Measurements from ENCODE around the gene ZNF772.
"Not testable (repeated sequence)": the region's sequence is repeated elsewhere in the genome, so short reads cannot be mapped to it uniquely, and the experiment has no call there.

ZNF772 gene

DNA sequence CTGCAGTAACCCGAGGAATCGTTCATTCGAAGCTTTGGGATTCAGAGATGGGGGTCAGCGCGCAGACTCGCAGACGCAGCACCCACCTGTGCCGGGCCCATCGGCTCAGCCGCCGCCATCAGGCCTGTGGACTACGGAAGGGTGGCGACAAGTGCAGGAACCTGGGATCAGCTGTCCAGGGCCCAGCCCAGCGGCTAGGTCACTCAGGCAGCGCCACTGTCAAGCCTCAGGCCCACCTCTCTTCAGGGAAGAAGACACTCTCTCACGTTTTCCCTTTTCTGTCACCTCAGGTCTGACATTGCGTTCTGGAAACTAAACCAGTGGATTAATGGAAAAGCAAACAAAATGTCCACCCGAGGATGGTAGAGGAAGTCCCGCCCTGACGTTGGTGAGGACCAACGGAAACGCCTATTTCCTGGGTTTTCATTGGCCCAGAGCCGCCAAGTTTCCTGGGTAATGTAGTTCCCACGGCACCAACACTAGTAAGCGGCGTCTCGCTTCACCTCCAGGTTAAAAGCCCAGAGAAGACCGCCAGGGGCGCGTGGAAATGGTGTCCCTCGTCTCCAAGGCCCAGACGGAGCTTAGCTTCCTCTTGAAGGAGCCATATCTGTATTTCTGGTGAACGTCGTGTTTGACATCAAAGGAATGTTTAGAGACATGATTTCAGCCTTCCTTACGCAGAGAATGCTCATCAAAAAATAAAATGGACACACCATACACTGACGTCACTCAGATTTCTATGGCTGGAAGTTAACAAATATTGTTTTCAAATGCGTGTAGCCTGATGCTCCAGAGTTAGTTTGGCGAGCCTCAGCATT lies at the start of gene ZNF772:
Gene ZNF772, minus strand, starts transcription at position 376 of the 818 bp plus-strand sequence. Its CDS starts 257 bp downstream, at position 119.
- peak; percentile 91 for DNase-seq (ENCODE audit: low spot score)

DNA sequence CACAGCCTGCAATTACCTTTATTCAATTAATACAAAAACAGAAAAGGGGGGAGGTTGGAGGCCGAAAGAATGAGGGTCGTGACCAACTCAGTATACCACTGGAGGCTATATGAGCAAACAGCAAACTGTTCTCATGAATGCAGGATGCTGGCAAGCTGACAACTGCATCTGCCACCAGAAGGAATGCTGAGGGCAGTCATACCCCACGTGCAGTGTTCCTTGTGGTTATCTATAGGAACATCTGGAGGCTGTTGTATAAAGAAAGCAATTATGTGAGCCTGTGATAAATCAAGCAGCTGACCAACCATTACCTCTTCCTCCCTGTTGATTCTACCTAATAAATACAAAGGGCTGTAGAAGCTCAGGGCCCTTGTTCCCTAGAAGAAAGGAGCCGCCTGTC lies 40.7 kb upstream of the ZNF772 start:
- DNase-seq (ENCODE audit: low spot score) = not testable (repeated sequence)

DNA sequence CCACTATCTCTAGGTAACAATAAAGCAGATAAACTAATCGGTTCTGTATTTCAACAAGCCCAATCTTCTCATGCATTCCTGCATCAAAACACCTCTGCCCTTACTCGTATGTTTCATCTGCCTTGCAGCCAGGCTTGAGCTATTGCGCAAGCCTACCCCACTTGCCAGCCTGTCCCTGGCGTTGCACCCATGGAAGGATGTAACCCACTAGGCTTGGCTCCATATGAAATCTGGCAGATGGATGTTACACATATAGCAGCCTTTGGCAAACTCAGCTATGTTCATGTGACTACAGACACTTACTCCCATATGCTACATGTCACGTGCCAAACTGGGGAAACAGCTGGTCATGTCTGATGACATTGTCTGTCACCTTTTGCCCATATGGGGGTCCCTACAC lies 37.9 kb upstream of the ZNF772 start:
- no peak for DNase-seq (ENCODE audit: low spot score)

DNA sequence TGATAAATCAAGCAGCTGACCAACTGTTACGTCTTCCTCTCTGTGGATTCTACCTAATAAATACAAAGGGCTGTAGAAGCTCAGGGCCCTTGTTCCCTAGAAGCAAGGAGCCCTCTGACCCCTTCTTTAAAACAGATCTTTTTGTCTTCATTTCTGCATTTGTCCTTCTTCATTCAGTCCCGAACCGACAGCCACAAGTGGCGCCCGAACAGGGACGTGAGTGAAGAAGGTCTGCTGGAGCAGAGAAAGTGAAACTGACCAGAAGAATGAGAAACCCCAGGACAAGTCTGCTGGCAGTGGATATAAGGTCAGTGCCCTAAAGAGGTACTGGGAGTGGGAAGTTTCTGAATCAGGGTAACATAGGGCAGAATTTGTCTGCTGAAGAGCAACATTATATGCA lies 35.5 kb upstream of the ZNF772 start:
- no peak for DNase-seq (ENCODE audit: low spot score)

DNA sequence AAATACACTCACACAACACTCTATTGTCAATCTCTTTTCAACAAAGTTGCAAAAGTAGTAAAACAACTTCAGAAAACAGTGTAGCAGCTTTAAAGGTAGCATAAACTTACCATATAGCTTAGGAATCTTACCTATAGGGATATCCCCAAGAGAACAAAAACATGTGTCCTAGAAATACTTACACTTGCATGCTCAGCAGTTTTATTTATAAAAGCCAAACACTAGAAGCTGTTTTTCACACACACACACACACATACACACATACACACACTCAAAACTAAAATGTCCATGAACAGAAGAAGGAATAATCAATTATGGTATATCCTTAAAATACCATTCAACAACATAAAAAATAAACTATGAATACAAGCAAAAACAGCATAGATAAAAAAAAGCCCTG lies 34.1 kb upstream of the ZNF772 start:
- DNase-seq (ENCODE audit: low spot score) = no peak

DNA sequence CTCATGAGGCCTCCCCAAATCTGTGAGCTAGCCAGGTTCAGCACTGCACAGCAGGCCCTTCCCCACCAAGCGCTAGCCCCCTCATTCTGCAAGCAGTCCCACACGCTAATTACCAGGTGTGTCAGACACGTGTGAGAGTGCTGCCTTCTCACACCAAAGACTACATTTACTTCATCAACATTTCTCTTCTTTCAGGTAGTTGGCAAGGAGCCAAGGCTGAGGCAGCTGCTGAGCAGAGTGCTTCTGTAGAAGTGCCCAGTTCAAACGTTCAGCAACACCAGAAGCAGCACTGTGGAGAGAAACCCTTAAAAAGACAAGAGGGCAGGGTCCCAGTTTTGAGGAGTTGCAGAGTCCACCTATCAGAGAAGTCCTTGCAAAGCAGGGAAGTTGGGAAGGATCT lies 28.8 kb upstream of the ZNF772 start:
- no peak for DNase-seq (ENCODE audit: low spot score)

DNA sequence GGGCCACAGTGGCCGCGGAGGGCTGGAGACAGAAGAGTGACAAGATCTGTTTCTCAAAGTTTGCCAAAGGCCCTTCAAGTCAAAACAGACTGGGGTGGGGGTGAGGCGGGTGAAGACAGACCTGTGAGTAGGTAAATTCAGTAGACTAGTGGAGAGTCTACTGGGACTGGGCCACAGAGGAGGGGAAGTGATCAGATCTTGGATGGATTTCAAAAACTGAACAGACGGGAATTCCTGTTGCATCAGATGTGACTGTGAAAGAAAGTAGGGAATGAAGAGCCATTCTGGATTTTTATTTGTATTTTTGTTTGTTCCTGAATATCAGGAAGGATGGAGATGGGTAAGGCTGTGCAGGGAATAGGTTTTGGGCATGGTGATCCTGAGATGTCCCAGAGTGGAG lies 23.0 kb upstream of the ZNF772 start:
- not testable (repeated sequence) for DNase-seq (ENCODE audit: low spot score)

DNA sequence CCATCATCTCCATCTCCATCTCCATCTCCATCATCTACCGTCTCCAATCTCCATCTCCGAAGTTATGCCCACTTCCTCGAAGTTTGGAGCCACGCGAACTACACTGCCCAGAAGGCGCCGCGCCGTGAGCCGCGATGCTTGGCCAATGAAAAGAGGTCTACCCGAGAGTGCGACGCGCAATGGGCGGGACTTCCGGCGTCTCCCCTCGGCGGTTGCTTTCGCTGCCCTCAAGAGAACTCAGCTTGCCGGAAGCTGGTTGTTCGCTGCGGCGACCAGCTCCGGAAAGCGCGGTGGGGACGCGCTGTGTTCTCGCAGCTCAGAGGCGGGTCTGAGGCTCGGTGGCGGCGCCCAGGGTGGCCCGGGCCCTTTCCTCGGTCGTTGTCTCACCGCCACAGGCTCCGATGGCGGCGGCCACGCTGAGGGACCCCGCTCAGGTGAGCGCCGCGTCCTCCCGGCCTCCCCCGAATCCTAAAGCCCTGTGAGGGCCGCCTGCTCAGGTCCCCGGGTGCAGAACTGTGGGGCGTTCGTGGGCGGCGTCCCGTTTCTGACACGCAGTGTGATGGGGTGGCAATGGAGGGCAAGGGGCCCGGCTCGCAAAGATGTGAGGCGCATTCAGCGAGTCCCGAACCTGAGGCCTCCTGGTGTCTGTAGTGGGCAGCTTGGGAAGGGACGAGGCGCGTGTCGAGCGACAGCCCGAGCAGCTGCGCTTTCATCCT lies 22.5 kb upstream of the ZNF772 start, which contains the start of gene ZNF773:
Gene ZNF773, plus strand, starts transcription at position 259 of the 716 bp plus-strand sequence. Its CDS starts 143 bp downstream, at position 402.
- DNase-seq (ENCODE audit: low spot score) = peak; percentile 95

DNA sequence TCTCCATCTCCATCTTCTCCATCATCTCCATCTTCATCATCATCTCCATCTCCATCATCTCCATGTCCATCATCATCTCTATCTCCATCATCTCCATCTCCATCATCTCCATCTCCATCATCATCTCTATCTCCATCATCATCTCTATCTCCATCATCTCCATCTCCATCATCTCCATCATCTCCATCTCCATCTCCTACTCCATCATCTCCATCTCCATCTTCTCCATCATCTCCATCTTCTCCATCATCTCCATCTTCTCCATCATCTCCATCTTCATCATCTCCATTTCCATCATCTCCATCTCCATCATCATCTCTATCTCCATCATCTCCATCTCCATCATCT lies 21.9 kb upstream of the ZNF772 start:
- not testable (repeated sequence) for DNase-seq (ENCODE audit: low spot score)

DNA sequence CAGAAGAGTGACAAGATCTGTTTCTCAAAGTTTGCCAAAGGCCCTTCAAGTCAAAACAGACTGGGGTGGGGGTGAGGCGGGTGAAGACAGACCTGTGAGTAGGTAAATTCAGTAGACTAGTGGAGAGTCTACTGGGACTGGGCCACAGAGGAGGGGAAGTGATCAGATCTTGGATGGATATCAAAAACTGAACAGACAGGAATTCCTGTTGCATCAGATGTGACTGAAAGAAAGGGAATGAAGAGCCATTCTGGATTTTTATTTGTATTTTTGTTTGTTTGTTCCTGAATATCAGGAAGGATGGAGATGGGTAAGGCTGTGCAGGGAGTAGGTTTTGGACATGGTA lies 10.9 kb upstream of the ZNF772 start:
- not testable (repeated sequence) for DNase-seq (ENCODE audit: low spot score)

DNA sequence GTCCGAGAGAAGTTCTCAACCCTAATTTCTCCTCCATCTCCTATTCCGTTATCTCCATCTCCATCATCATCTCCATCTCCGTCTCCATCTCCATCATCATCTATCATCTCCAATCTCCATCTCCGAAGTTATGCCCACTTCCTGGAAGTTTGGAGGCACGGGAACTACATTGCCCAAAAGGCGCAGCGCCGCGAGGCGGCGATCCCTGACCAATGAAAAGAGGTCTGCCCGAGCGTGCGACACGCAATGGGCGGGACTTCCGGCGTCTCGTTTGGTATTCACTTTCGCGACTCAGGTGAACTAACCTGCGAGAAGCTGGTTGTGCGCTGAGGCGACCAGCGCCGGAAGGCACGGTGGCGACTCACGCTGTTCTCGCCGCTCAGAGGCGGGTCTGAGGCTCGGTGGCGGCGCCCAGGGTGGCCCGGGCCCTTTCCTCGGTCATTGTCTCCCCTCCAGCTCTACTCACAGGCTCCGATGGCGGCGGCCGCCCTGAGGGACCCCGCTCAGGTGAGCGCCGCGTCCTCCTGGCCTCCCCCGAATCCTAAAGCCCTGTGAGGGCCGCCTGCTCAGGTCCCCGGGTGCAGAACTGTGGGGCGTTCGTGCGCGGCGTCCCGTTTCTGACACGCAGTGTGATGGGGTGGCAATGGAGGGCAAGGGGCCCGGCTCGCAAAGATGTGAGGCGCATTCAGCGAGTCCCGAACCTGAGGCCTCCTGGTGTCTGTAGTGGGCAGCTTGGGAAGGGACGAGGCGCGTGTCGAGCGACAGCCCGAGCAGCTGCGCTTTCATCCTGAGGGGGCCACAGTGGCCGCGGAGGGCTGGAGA lies 10.3 kb upstream of the ZNF772 start, which contains the start of gene ZNF419:
Gene ZNF419, plus strand, starts transcription at position 274 of the 822 bp plus-strand sequence. Its CDS starts 201 bp downstream, at position 475.
- DNase-seq (ENCODE audit: low spot score) = peak; percentile 95

DNA sequence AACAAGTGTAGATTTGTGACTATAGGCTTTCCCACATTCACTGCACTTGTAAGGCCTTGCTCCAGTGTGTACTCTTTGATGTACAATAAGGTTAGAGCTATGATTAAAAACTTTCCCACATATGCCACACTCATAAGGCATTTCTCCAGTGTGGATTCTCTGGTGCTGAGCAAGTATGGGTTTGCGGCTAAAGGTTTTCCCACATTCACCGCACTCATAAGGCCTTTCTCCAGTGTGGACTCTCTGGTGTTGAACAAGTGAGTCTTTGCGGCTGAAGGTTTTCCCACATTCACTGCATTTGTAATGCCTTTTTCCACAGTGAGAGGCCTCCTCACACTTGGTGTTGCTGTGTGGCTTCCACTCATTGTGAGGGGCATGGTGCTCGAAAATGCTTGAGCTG lies 3.7 kb downstream of the ZNF772 start:
- no peak for DNase-seq (ENCODE audit: low spot score)

DNA sequence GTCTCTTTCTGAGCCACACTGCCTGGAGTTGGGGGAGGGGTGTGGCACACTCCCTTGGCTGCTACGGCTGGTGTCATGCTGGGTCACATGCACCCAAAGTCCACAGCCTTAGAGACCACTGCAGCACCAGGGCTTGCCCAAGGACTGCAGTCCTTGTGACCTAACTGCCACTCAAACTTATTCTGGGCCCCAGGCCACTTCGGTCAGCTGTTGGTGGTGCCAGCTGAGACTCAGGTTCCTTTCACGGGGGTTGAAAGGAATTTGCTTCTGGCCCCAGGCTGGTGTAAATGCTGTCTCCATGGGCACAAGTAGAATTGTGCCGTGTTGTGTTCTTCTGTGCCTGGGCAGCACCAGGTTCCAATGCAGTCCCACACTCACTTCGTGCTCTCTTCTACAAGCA lies 10.9 kb downstream of the ZNF772 start:
- no peak for DNase-seq (ENCODE audit: low spot score)

DNA sequence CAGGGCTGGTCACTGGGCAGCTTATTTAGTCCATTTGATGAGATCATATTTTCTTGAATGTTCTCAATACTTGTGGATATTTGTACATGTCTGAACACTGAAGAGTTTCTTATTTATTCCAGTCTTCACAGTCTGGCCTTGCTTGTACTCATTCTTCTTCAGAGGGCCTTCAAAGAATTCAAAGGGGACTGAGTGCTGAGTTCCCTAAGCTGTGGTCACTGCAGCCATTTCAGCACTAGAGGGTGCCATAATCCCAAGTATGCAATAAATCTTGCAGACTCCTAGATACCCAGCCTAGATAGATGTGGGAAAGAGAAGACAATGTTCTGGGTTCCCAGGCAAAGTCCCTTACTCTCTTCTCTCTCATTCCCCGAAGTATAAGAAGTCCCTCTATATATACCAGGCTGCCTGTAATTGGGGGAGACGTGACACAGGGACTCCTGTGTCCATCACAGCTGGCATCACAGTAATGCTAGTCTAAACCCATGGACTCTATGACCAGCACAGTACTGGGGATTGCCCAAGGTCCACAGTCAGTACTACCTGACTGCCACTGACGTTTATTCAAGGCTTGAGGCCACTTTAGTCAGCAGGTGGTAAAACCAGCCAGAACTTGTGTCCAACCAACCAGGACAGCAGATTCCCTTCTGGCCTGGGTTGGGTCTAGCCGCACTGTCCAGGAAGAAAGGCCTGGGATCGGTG lies 11.5 kb downstream of the ZNF772 start:
- peak; percentile 27 for DNase-seq (ENCODE audit: low spot score)

DNA sequence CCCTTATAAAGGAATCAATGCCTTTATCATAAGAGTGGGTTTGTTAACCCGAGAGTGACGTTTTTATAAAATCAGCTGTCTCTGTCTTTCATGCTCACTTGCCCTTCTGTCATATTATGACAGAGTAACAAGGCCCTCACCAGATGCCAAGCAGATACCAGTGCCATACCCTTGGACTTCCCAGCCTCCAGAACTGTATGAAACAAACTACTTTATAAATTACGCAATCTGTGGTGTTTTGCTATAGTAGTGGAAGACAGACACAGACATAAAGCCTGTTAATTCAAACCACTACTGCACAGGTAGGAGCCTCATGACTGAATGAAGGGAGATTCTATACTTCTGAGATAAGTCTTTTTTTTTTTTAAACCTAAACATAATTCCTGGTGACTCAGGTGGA lies 25.1 kb downstream of the ZNF772 start:
- DNase-seq (ENCODE audit: low spot score) = no peak

DNA sequence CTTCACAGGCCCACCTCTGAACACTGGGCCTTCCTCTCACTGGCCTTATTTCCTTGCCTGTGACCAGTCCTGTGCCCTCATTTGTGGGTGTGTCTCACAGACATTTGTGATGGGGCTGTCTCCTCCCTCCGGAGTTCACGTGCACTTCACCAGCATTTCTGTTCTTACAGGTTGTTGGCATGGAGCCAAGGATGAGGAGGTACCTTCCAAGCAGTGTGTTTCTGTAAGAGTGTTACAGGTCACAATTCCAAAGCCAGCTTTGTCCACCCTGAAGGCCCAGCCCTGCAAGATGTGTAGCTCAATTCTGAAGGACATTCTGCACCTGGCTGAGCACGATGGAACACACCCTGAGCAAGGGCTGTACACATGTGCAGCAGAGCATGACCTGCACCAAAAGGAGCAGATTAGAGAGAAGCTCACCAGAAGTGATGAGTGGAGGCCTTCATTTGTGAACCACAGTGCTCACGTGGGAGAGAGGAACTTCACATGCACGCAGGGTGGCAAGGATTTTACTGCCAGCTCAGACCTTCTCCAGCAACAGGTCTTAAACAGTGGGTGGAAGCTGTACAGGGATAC lies 34.2 kb downstream of the ZNF772 start:
- no peak for DNase-seq (ENCODE audit: low spot score)

DNA sequence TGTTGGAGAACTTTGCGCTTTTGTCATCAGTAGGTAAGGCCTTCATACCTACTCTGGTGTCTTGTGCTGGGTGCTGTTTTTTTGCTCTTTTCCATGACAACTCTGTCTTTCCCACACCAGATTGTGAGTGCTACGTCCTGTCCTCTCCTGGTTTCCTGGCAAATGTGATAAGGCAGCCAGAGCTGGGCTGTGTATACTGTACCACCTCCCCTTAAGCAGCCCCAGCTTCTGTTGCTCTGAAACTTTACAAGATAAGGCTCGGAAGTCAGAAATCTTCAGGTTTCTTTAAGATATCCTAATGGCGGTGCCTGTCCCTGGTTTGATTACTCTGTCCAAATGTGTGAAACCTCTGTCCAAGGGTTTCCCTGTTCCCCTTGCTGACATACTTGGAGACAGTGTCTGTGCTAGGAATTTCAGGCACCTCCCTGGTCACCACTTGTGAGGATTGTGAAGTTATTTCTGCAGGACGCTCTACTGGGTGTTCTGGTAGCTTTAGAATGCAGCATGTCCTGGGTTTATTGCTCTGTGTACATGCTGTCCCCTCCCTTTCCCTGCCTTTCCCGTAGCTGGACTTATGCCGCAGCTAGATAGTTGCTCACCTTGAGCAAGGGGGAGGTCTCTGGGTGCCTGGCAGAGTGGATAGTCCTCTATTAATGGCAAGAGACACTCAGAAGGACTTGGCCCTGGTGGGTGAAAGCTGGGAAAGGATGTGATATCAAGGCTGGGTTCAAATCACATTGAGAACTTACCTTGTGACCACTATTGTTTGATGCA lies 35.2 kb downstream of the ZNF772 start:
- DNase-seq (ENCODE audit: low spot score) = no peak

DNA sequence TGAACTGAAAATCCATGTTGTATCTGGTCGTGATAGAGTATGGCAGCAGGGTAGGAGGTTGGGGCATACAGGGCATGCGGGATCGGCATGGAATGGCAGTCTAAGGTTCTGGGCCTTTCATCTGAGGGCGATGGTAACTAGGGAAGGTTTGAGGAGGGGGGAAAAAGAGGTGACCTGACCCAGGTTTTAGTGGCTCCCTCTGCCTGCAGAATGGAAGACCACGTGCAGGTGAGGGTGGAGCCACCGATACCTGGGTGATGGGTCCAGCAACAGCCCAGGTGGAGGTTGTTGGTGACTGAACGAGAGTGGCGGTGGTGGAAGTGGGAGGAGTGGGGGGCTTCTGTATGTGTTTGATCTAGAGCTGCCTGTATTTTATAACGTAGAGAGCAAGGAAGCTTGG lies 38.4 kb downstream of the ZNF772 start:
- DNase-seq (ENCODE audit: low spot score) = no peak

DNA sequence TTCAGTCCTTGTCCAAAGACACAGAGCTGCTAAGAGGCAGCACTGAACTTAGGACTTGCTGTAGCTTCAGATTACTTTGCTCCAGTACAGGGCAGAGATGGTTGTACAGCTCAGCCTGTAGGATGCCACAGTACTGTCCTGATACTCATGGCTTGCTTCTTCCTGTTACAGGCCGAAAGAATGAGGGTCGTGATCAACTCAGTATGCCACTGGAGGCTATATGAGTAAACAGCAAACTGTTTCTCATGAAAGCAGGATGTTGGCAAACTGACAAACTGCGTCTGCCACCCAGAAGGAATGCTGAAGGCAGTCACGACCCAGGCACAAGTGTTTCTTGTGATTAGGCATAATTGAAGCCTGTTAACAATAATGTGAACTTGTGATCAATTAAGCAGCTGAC lies 39.4 kb downstream of the ZNF772 start:
- no peak for DNase-seq (ENCODE audit: low spot score)

DNA sequence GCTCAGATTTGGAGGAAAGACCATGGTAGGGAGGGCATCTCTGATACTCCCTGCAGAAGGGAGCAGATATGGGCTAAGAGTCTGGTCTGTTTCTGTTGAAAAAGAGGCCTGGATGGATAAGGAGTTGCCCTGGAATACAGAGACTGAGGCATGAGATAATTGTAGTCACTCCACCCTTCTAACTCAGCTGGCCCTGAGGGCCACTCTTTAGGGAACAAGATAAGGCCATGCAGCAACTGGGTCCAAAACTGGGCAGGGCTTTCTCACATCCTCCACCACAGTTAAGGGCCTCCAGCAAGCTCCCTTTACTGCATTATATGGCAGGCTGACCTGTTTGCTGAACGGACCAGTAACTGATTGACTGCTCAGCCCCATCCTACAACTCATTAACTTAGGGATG lies 40.9 kb downstream of the ZNF772 start:
- DNase-seq (ENCODE audit: low spot score) = no peak
